Measurements from ENCODE around the gene MAPK4. TPM values are rescaled to one million over a fixed set of nuclear protein-coding genes. Genes with fewer than 3 reads are reported as not detected.

MAPK4 gene
- total RNA-seq, 3 donors from 2014 or later, result 0.41 to 9.9 (median 0.43) TPM

DNA sequence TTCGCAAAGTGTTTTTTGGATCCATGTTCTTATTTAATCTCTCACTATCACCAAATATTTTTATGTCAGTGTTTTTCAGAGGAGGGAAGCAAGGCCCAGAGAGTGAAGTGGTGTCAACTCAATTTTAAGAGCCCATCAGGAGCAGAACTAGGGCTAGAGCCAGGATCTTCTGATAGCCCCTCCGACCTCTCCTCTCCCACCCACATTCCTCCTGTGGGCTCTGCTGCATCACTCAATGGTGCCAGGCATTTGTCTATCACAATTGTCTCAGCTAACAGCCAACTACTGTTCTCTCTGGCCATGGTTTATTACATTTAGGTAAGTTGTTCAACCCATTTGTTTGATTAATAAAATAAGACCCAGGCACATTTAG lies 68.6 kb downstream of the MAPK4 start:
- Histone ChIP-seq H3K9me3 (no peaks in the 10 kb centered on the region), H3K36me3 (ENCODE audit: low read depth) (no peaks in the 10 kb centered on the region), H3K4me3 (no peak overlapping the region), H3K4me1 (ENCODE audit: low read depth) (peaks cover 4% of the 10 kb centered on the region)
- TF ChIP-seq CTCF (IDR thresholded peaks at IDR 0.05), result no peak
- intact Hi-C loops (cut with DNase I, micrococcal nuclease), result no loop called here
- ATAC-seq, result no peak
- no peak for DNase-seq

DNA sequence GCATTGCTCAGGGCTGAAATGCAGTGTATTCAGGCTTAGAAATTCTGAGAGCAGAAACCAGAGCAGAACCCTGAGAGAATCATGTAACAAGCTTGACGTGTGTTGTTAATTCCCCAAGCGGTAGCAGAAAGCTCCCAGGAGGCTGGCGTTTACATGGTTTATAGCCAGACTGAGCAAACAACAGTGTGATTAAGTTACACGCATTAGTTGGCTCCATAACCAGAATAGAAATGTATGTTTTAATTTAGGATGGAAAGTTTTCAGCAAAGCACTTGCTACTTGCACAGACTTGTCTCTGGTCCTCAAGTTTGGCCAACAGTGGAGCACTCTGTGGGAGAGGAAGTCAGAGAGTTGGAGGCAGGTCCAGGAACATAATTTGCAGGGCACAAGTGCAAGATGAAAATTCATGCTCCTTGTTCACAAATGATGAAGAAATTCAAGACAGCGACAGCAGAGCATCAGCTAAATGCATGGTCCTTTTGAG lies 69.3 kb downstream of the MAPK4 start:
- no peak for TF ChIP-seq CTCF (IDR thresholded peaks at IDR 0.05)
- H3K36me3 ChIP-seq (ENCODE audit: low read depth), result no peaks in the 10 kb centered on the region
- intact Hi-C loops (cut with DNase I, micrococcal nuclease), result no loop called here
- H3K4me3 ChIP-seq, result no peak overlapping the region
- no peak for DNase-seq
- ATAC-seq, result no peak
- no peaks in the 10 kb centered on the region for H3K9me3 ChIP-seq
- H3K4me1 ChIP-seq (ENCODE audit: low read depth), result peaks cover 4% of the 10 kb centered on the region

DNA sequence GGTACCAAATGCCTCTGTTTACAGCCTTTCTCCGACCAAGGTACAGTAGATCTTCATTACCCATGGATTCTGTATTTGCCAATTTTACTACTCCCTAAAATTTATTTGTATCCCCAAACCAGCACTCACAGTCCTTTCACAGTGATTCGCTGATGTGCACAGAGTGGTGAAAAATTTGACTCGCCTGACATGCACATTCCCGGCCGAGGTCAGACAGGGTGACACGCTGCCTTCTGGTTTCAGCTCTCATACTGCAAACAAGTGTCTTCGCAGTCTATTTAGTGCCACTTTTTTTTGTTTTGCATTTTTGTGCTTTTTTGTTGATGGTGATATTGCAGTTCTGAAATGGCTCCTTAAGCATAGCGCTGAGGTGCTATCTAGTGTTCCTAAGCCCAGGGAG lies 71.0 kb downstream of the MAPK4 start:
- ATAC-seq, result no peak
- no peak for TF ChIP-seq CTCF (IDR thresholded peaks at IDR 0.05)
- Histone ChIP-seq H3K4me1 (ENCODE audit: low read depth) (peaks cover 4% of the 10 kb centered on the region), H3K36me3 (ENCODE audit: low read depth) (no peaks in the 10 kb centered on the region), H3K4me3 (no peak overlapping the region), H3K9me3 (no peaks in the 10 kb centered on the region)
- intact Hi-C loops (cut with DNase I, micrococcal nuclease), result no loop called here
- no peak for DNase-seq

GRCh38 chr18:50632895-50633515 lies 73.1 kb downstream of the MAPK4 start:
- Histone ChIP-seq H3K4me1 (ENCODE audit: low read depth) (peaks cover 4% of the 10 kb centered on the region), H3K36me3 (ENCODE audit: low read depth) (no peaks in the 10 kb centered on the region), H3K4me3 (no peak overlapping the region), H3K9me3 (no peaks in the 10 kb centered on the region)
- intact Hi-C loops (cut with DNase I, micrococcal nuclease), result no loop called here
- ATAC-seq (peak; percentile 89), DNase-seq (peak in 2 of 3 donors; percentile 34 to 53)
- no peak for TF ChIP-seq CTCF (IDR thresholded peaks at IDR 0.05)

GRCh38 chr18:50633992-50634391 lies 74.1 kb downstream of the MAPK4 start:
- Histone ChIP-seq H3K4me1 (ENCODE audit: low read depth) (peaks cover 4% of the 10 kb centered on the region), H3K4me3 (no peak overlapping the region), H3K36me3 (ENCODE audit: low read depth) (no peaks in the 10 kb centered on the region), H3K9me3 (no peaks in the 10 kb centered on the region)
- DNase-seq (no peak), ATAC-seq (no peak)
- intact Hi-C loops (cut with DNase I, micrococcal nuclease), result no loop called here
- no peak for TF ChIP-seq CTCF (IDR thresholded peaks at IDR 0.05)

Measured in mucosa of descending colon (tissue), 3 donors.